HG02610 (cell line): ENCODE measurements around the gene ZNF804A.
"Not testable (repeated sequence)": the region's sequence is repeated elsewhere in the genome, so short reads cannot be mapped to it uniquely, and the experiment has no call there.

Source experiments
- ATAC-seq: cut with Tn5 transposase; IDR thresholded peaks from one replicate; pipeline ENCODE4 v1.9.1; 2021; ENCODE audit warnings: mild to moderate bottlenecking, moderate library complexity; ENCODE audit not compliant: unreplicated experiment

The ZNF804A gene

GRCh38 chr2:184698476-184698875 is 100.1 kb downstream of the ZNF804A start:
- no peak for ATAC-seq

DNA sequence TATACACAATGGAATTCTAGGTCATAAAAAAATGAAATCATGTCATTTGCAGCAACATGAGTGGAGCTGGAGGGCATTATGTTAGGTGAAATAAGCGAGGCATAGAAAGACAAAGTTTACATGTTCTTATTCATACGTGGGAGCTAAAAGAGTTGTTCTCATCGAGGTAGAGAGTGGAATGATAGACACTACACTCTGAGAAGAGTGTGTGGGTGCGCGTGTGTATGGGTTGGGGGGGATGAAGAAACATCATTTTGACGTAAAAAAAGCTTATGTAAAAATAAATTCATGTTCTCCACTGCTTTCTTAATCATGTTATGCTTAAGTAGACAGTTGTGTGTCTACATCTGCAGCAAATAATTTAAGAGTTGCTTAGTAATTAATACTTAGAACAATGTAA is 123.6 kb downstream of the ZNF804A start:
- ATAC-seq: no peak

GRCh38 chr2:184727813-184728212 is 129.5 kb downstream of the ZNF804A start:
- ATAC-seq: no peak

- ATAC-seq: no peak
These were observed 130.1 kb downstream of the ZNF804A start for GRCh38 chr2:184728411-184728810.

GRCh38 chr2:184729581-184729980 is 131.3 kb downstream of the ZNF804A start:
- no peak for ATAC-seq

GRCh38 chr2:184730288-184730687 is 132.0 kb downstream of the ZNF804A start:
- peak; percentile 51 for ATAC-seq

- no peak for ATAC-seq
These were observed 136.0 kb downstream of the ZNF804A start for GRCh38 chr2:184734338-184734737.

GRCh38 chr2:184735611-184736010 is 137.3 kb downstream of the ZNF804A start:
- ATAC-seq: no peak

GRCh38 chr2:184743096-184743495 is 144.8 kb downstream of the ZNF804A start:
- no peak for ATAC-seq

GRCh38 chr2:184756161-184756560 is 157.8 kb downstream of the ZNF804A start:
- ATAC-seq: no peak

DNA sequence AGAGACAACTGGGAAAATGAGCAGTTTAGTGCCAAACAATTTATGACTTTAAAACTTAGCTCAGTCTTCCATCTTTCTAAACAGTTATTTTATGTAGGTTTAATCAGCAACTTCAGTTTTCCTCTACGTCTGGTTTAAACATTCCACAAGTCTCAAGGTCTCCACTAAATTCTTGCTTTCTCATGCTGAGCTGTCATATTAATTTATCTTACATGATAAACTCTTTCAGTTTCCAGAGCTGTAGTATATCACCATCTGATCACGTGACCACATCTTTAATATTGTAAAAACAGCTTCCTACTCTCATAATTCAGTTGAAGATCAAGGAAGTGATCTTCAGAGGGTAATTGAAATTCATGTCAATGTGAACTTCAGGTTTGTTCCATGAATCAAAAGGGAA is 158.6 kb downstream of the ZNF804A start:
- no peak for ATAC-seq

DNA sequence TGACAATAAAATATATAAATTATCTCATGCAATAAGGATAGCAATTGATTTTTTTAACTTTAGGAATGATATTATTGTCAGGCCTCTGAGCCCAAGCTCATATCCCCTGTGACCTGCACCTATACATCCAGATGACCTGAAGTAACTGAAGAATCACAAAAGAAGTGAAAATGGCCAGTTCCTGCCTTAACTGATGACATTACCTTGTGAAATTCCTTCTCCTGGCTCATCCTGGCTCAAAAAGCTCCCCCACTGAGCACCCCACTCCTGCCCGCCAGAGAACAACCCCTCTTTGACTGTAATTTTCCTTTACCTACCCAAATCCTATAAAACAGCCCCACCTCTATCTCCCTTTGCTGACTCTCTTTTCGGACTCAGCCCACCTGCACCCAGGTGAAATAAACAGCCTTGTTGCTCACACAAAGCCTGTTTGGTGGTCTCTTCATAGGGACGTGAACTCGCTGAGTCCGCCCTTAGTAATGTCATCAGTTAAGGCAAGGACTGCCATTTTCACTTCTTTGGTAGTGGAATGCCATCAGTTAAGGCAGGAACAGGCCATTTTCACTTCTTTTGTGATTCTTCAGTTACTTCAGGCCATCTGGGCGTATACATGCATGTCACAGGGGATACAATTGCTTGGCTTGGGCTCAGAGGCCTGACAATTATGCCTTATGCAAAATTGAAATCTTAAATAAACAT is 161.4 kb downstream of the ZNF804A start:
- not testable (repeated sequence) for ATAC-seq

- ATAC-seq: no peak
These were observed 162.6 kb downstream of the ZNF804A start for GRCh38 chr2:184760931-184761330.

DNA sequence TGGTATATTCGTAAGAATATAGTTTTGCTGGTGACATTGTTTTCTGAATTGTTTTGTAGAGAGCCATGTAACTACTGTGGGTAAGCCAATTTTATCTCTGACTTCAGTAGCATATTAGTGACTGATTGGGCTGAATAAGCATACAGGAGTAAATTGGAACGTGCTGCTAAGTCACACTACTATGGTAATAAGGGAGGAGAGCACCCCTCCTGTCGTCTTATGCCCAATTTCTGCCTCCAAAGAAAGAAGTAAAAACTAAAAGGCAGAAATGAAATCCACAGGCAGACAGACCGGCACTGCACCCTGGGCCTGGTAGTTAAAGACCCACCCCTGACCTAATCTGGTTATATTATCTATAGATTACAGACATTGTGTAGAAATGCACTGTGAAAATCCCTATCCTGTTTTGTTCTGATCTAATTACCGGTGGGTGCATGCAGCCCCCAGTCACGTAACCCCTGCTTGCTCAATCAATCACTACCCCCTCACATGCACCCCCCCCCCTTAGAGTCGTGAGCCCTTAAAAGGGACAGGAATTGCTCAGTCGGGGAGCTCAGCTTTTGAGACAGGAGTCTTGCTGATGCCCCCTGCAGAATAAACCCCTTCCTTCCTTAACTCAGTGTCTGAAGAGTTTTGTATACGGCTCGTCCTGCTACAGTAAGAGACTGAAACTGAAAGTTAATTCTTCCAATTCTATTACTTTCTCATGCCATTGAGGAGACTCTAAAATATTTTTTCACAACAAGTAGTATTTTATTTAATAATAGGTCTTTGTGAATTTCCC is 167.0 kb downstream of the ZNF804A start:
- no peak for ATAC-seq

- ATAC-seq: no peak
These were observed 168.7 kb downstream of the ZNF804A start for GRCh38 chr2:184767059-184767458.

DNA sequence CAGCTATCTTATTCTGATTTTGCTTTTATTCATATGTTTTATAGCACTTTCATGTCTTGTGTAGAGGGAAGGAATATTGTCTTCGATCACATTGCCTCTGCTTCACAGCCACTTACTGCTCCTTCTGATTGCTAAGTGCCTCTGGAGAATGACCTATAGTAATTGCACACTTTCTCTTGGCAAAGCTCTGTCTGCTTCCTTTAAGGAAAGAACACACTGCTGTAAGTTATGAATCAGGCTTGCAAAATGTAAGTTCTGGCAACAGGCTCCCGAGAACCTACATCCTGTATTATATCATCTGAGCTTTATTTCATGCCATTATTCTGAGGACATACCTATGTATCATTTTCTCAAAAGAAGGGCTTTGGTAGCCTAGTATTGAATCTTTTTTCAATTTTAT is 170.7 kb downstream of the ZNF804A start:
- ATAC-seq: no peak

- ATAC-seq: no peak
These were observed 171.4 kb downstream of the ZNF804A start for GRCh38 chr2:184769686-184770085.

GRCh38 chr2:184779777-184780176 is 181.4 kb downstream of the ZNF804A start:
- no peak for ATAC-seq

DNA sequence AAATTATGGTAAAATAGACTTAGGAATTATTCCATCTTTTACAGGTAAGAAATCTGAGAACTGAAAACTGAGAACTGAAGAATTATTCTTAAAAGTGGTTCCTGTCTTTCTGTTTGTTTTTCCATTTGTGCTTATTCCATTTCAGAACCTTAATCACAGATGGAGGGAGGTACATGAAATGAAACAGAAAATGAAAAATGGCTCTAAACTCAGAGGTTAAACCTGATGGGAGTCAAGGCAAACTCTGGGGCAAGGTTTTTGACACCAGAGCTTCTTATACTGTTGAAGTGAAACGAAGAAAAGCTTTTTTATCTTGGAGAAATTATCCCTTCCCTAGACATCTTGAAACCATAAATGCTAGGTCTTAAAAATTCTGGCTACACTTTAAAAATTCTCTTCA is 182.1 kb downstream of the ZNF804A start:
- no peak for ATAC-seq

- ATAC-seq: no peak
These were observed 182.6 kb downstream of the ZNF804A start for GRCh38 chr2:184780944-184781343.

DNA sequence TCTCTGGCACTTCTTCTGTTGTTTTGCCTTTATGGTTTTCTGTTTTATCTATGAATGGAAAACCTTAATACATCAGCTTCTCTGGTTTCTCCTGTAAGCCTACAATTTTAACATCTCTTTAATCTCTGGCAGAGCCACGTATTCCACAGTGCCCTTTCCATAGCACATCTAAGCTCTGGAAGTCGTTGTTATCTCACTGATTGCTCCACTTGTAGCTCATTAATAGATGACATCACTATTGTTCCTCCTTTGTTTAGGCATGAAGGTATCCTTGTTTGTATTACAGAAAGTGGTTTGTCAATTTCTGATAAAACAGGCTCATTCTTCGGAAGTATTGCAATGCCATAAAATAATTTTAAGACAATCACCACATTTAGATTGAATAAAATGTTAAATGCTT is 185.2 kb downstream of the ZNF804A start:
- ATAC-seq: no peak

GRCh38 chr2:184793176-184793575 is 194.8 kb downstream of the ZNF804A start:
- no peak for ATAC-seq
